HepG2 (cell line): ENCODE results near the gene RPL37A. TPM values are rescaled to one million over a fixed set of nuclear protein-coding genes. Genes with fewer than 3 reads are reported as not detected.
A peak's percentile ranks its signal among the peaks of the same experiment; 100 is the strongest.

Experiments
- ATAC-seq: fragments of 200-7000 bp; cut with Tn5 transposase; 3 replicates; pipeline ENCODE4 v1.9.1; 2020; ENCODE audit warnings: mild to moderate bottlenecking, moderate library complexity
- BruUV-seq: library from RNA; stranded (reverse); fragments of 400-500 nt; replicated peaks from 2 replicates; lab custom pipeline; 2021; lab: Mats Ljungman, UMichigan
- CTCF ChIA-PET: fragments of 300-600 bp; formaldehyde crosslinking; extraction: SDS; loops from one replicate; lab custom pipeline; 2021; ENCODE audit warnings: low total read pairs, inconsistent platforms, low intra/inter-chr PET ratio; lab: Yijun Ruan, JAX
- POLR2A ChIA-PET: fragments of 350-600 bp; sonication (Branson Sonifier 250); formaldehyde crosslinking; loops from one replicate; lab custom pipeline; 2020; ENCODE audit warnings: antibody characterized with exemption, inconsistent platforms; lab: Yijun Ruan, JAX
- DNase-seq: peaks from one replicate; pipeline ENCODE4 v3.0.0-alpha.2; 2015; ENCODE audit warnings: low spot score
- FAIRE-seq: peaks from 3 replicates; lab custom pipeline; 2011; peaks lifted over from hg19 to GRCh38; lab: Jason Lieb, UNC
- H2AFZ ChIP-seq: one replicate; pipeline ENCODE4 v1.6.1; 2011; ENCODE audit warnings: low read length, inconsistent platforms
- H3K27ac ChIP-seq: fragments of 300-600 bp; 3 replicates; pipeline ENCODE4 v1.8.0; 2011; ENCODE audit warnings: mixed run types, mild to moderate bottlenecking, mixed read lengths, low read length, inconsistent platforms; ENCODE audit not compliant: insufficient read depth; ENCODE audit errors: extremely low read length
- H3K27me3 ChIP-seq, 2 experiments: fragments of 200-600 bp in 1 of 2; 2 replicates in 1 of 2; 3 replicates in 1 of 2; pipeline versions ENCODE4 v1.6.0 to v1.8.0; 2011; ENCODE audit warnings: low read length in 2 of 2, mild to moderate bottlenecking in 2 of 2, moderate library complexity in 2 of 2, inconsistent platforms in 1 of 2; ENCODE audit not compliant: insufficient read depth in 2 of 2, control insufficient read depth in 1 of 2
- H3K36me3 ChIP-seq, 2 experiments: fragments of 200-600 bp in 1 of 2; replicated peaks in 1 of 2; 2 replicates in 1 of 2; 3 replicates in 1 of 2; pipeline versions ENCODE4 v1.5.1 to v1.8.0; 2011; ENCODE audit warnings: low read length in 2 of 2, inconsistent platforms in 1 of 2; ENCODE audit not compliant: insufficient read depth in 2 of 2, control insufficient read depth in 1 of 2
- H3K4me1 ChIP-seq: 2 replicates; pipeline ENCODE4 v1.5.1; 2012; ENCODE audit warnings: low read length, inconsistent platforms; ENCODE audit not compliant: insufficient read depth
- H3K4me2 ChIP-seq: 2 replicates; pipeline ENCODE4 v1.6.0; 2011; ENCODE audit warnings: low read depth, low read length, inconsistent platforms
- H3K4me3 ChIP-seq, 3 experiments: fragments of 200-600 bp in 1 of 3; sonication (generic), shearing (Covaris generic) in 1 of 3; replicated peaks in 1 of 3; 2 replicates each; pipeline ENCODE4 v1.5.1; 2011 to 2016; ENCODE audit warnings: low read length in 3 of 3, inconsistent platforms in 2 of 3, low read depth in 2 of 3, mild to moderate bottlenecking in 2 of 3, control low read depth in 1 of 3, mixed read lengths in 1 of 3; ENCODE audit not compliant: insufficient read depth in 1 of 3
- H3K79me2 ChIP-seq: one replicate; pipeline ENCODE4 v1.6.1; 2011; ENCODE audit warnings: low read length, inconsistent platforms; ENCODE audit not compliant: insufficient read depth
- H3K9ac ChIP-seq: 2 replicates; pipeline ENCODE4 v1.6.0; 2011; ENCODE audit warnings: mild to moderate bottlenecking, low read depth, low read length, inconsistent platforms; ENCODE audit not compliant: insufficient read depth
- H3K9me3 ChIP-seq: 2 replicates; pipeline ENCODE4 v1.5.1; 2012; ENCODE audit warnings: mild to moderate bottlenecking, low read length
- H4K20me1 ChIP-seq: 2 replicates; pipeline ENCODE4 v1.6.0; 2011; ENCODE audit warnings: inconsistent platforms, mild to moderate bottlenecking, low read length, moderate library complexity; ENCODE audit not compliant: insufficient read depth
- HMGXB3 ChIP-seq: sonication (generic); formaldehyde crosslinking; IDR thresholded peaks from 2 replicates; pipeline ENCODE4 v1.4.0; 2020; ENCODE audit warnings: missing genetic modification reagents, borderline replicate concordance
- POGZ ChIP-seq: sonication (generic); formaldehyde crosslinking; IDR thresholded peaks from 2 replicates; pipeline ENCODE4 v1.4.0; 2020; ENCODE audit warnings: mild to moderate bottlenecking, missing genetic modification reagents
- POLR2AphosphoS5 ChIP-seq: IDR thresholded peaks from 2 replicates; pipeline ENCODE4 v1.6.1; 2012; ENCODE audit warnings: low read depth, low read length
- TRAFD1 ChIP-seq: sonication (generic); formaldehyde crosslinking; IDR thresholded peaks from 2 replicates; pipeline ENCODE4 v1.5.1; 2020; ENCODE audit warnings: missing genetic modification reagents, mild to moderate bottlenecking, borderline replicate concordance
- ZKSCAN8 ChIP-seq: IDR thresholded peaks from 2 replicates; pipeline ENCODE4 v1.6.1; 2016; ENCODE audit warnings: borderline replicate concordance, missing genetic modification reagents, missing compliant biosample characterization
- ZNF382 ChIP-seq: sonication (generic); formaldehyde crosslinking; IDR thresholded peaks from 2 replicates; pipeline ENCODE4 v1.5.0; 2020; ENCODE audit warnings: missing genetic modification reagents, mild to moderate bottlenecking, borderline replicate concordance
- ZNF530 ChIP-seq: sonication (generic); formaldehyde crosslinking; IDR thresholded peaks from 2 replicates; pipeline ENCODE4 v1.5.0; 2020; ENCODE audit warnings: low read depth, mild to moderate bottlenecking, missing genetic modification reagents
- ZNF878 ChIP-seq: sonication (generic); formaldehyde crosslinking; IDR thresholded peaks from 2 replicates; pipeline ENCODE4 v1.8.1; 2023; ENCODE audit warnings: mild to moderate bottlenecking, missing genetic modification reagents, moderate library complexity
- WGBS: methylation state at CpG from one replicate; pipeline ENCODE4 v1.1.6; 2017; ENCODE audit warnings: low lambda C conversion rate; 5-methylcytosine and 5-hydroxymethylcytosine counted together
- in situ Hi-C: cut with HindIII; loops from 2 replicates; pipeline ENCODE4 v1.10.0; 2017; ENCODE audit warnings: low pct_unique_long_range_greater_than_20kb; ENCODE audit not compliant: extremely low pct_ligation_motif_present
- intact Hi-C: fragments of 100-400 bp; cut with micrococcal nuclease; formaldehyde crosslinking; loops from one replicate; pipeline ENCODE4 v1.10.0; 2022; ENCODE audit not compliant: unreplicated experiment
- polyA plus RNA-seq, 8 experiments: library from polyadenylated mRNA; depleted of rRNA in 3 of 8; stranded (reverse) in 7 of 8; unstranded in 1 of 8; fragments of >200 nt; fragmentation: Illumina TruSeq in 4 of 8; extraction: Trizol in 4 of 8; gene quantifications; 2 replicates each; pipeline versions ENCODE4 v1.2.1 to v1.2.3, GENCODE V29; 2011 to 2016; ENCODE audit warnings: low read depth in 4 of 8, missing spikeins in 1 of 8, mixed read lengths in 1 of 8; ENCODE audit not compliant: insufficient read depth in 1 of 8
- total RNA-seq, 5 experiments: library from RNA; depleted of rRNA; stranded (reverse); fragments of >200 nt; fragmentation: Illumina TruSeq; extraction: Trizol; gene quantifications; 2 replicates each; pipeline ENCODE4 v1.2.3, GENCODE V29; 2016; ENCODE audit warnings: low read depth in 1 of 5
- TF ChIP-seq, protein P1 (sequence below): sonication (generic); formaldehyde crosslinking; IDR thresholded peaks from 2 replicates; pipeline ENCODE4 v1.8.0; 2022; ENCODE audit warnings: mild to moderate bottlenecking, missing genetic modification reagents, moderate library complexity
- TF ChIP-seq, protein P2 (sequence below): sonication (generic); formaldehyde crosslinking; IDR thresholded peaks from 2 replicates; pipeline ENCODE4 v1.9.0; 2021; ENCODE audit warnings: missing genetic modification reagents, mild to moderate bottlenecking, borderline replicate concordance
- TF ChIP-seq, protein P3 (sequence below): sonication (generic); formaldehyde crosslinking; IDR thresholded peaks from 2 replicates; pipeline ENCODE4 v1.4.0; 2020; ENCODE audit warnings: missing genetic modification reagents

Gene RPL37A
- total and polyA plus RNA-seq, 2 of the 13 experiments (the other 11 are each of a cell fraction or from before 2014, with no cell fraction given): 6,902 to 7,910 TPM

DNA sequence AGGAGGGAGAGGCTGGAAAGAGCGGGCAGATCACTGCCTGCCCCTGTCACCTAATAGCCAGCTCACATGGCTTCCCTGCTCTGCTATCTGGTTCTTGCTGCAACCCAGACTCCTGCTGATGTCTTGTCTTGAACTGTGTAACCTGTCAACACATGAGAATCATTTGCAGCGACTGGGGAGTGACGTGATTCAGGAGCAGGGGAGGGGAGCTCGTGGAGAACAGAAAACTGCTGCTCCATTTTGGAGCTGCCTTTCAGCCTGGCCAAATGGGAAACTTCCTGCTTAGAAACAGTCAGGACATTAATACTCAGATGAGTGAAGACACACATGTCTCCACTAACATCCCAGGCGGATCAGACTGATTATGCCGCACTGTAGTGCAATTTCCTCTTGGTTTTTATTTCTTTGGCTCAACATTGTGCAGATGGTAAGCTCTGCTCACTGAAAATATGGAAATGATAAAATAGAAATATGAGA lies 38.1 kb downstream of the RPL37A start:
- POLR2A ChIA-PET: no interaction called here
- Histone ChIP-seq H3K9me3 (no peaks in the 10 kb centered on the region), H3K4me1 (peaks cover 82% of the 10 kb centered on the region), H2AFZ (peak overlapping the region; percentile 22), H3K79me2 (no peaks in the 10 kb centered on the region), H3K27me3 (0 out of 5 replicates have a peak, but pooled peaks cover 0 to 8% of the 10 kb centered on the region in 2 experiments), H3K9ac (no peak overlapping the region), H3K4me3 (no peak overlapping the region), H3K36me3 (no peaks in the 10 kb centered on the region), H3K4me2 (no peak overlapping the region), H4K20me1 (no peaks in the 10 kb centered on the region), H3K27ac (no peak overlapping the region)
- intact Hi-C loops (no loop called here), in situ Hi-C loops (no loop called here)
- no peak for DNase-seq
- no TSS peak for BruUV-seq
- TF ChIP-seq HMGXB3 (CRISPR knock-in tag) (no peak), ZNF530 (no peak), TRAFD1 (CRISPR knock-in tag) (no peak), POLR2AphosphoS5 (no peak), ZNF878 (CRISPR knock-in tag) (no peak), POGZ (no peak), ZNF382 (no peak), ZKSCAN8 (CRISPR knock-in tag) (no peak)
- TF ChIP-seq, protein P1, sequence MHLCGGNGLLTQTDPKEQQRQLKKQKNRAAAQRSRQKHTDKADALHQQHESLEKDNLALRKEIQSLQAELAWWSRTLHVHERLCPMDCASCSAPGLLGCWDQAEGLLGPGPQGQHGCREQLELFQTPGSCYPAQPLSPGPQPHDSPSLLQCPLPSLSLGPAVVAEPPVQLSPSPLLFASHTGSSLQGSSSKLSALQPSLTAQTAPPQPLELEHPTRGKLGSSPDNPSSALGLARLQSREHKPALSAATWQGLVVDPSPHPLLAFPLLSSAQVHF (CRISPR knock-in tag): no peak
- TF ChIP-seq, protein P2, sequence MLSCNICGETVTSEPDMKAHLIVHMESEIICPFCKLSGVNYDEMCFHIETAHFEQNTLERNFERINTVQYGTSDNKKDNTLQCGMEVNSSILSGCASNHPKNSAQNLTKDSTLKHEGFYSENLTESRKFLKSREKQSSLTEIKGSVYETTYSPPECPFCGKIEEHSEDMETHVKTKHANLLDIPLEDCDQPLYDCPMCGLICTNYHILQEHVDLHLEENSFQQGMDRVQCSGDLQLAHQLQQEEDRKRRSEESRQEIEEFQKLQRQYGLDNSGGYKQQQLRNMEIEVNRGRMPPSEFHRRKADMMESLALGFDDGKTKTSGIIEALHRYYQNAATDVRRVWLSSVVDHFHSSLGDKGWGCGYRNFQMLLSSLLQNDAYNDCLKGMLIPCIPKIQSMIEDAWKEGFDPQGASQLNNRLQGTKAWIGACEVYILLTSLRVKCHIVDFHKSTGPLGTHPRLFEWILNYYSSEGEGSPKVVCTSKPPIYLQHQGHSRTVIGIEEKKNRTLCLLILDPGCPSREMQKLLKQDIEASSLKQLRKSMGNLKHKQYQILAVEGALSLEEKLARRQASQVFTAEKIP (CRISPR knock-in tag): no peak
- TF ChIP-seq, protein P3, sequence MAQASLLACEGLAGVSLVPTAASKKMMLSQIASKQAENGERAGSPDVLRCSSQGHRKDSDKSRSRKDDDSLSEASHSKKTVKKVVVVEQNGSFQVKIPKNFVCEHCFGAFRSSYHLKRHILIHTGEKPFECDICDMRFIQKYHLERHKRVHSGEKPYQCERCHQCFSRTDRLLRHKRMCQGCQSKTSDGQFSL (CRISPR knock-in tag): no peak
- FAIRE-seq: no peak
- 60% methylated on average over 6 of the region's 6 CpGs for WGBS
- CTCF ChIA-PET: no interaction called here
- no peak for ATAC-seq
